Endometrium (tissue), 2 donors: ENCODE measurements around the gene DDX41.
"Not testable (repeated sequence)": the region's sequence is repeated elsewhere in the genome, so short reads cannot be mapped to it uniquely, and the experiment has no call there.

ENCODE experiments used
- FAIRE-seq: peaks from 2 replicates; lab custom pipeline; 2012; peaks lifted over from hg19 to GRCh38; lab: Jason Lieb, UNC
- donor health status: control.
- donor health status: control.

DDX41 gene

DNA sequence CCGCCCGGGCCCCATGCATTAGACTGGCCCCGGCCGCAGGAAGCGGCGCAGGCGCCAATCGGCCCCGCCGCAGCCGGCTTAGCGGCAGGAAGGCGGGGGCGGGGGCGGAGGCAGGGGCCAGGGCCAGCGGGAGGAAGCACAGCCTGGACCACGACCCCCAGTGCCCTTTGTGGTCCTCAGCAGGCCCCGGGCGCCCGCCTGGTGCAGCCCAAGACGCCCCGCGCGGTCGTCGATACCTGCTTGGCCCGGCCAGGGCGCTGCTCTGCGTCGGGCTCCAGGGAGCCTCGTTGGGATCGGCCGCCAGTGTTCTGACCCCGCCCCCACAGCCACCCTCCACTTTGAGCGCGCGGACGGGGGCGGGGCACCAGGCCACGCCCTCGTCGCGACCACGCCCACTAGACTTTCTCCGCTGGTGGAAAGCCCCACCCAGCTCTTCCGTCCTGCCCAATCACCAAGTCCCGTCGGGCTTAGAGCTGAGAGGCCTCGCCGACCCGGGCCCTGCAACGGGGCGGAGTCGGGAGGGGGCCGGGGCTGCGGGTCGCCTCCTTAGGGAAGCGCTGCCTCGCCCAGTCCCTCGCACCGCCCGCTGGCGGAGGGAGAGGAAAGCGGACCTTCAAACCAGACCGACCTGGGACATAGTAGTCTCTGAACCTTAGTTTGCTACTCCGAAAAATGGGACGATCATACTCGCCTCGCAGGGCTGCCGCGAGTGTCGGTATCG lies 19.3 kb downstream of the DDX41 start, which contains the start of gene PDLIM7:
TSS of gene PDLIM7 (minus strand) at position 313 of the 721 bp plus-strand sequence. CDS start 1,092 bp downstream, outside the sequence.
- peak; percentile 86 for FAIRE-seq

- no peak for FAIRE-seq
Observed at GRCh38 chr5:177496727-177497291, 20.0 kb downstream of the DDX41 start.

DNA sequence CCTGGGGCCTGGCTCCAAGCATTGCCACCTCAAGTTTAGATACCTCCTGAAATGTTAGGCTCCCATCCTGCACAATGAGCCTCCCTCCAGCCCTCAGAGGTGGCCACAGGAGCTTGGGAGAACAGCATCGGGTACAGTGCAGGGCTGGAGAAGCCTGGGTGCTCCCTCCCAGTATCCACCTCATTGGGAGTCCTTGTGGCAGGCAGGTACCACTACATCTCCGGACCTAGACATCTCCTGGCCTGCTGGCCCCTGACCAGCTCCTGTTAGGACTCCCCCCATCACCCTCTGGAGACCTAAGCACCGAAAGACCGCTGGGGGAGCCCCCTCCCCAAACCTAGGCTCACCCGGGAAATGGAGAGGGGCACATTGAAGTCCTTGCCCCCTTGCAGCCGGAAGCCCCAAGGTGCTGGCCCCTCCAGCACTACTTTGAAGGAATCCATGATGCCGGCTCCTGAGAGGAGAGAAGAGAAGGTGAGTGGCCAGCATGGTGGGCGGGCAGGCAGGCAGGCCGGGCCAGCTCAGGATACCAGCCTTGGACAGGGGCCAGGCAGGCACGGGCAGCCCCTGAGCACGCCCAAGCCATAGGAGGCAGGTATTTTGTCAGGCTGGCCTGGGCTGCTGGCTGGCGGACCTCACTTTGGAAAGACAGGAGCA lies 20.6 kb downstream of the DDX41 start:
- no peak for FAIRE-seq

DNA sequence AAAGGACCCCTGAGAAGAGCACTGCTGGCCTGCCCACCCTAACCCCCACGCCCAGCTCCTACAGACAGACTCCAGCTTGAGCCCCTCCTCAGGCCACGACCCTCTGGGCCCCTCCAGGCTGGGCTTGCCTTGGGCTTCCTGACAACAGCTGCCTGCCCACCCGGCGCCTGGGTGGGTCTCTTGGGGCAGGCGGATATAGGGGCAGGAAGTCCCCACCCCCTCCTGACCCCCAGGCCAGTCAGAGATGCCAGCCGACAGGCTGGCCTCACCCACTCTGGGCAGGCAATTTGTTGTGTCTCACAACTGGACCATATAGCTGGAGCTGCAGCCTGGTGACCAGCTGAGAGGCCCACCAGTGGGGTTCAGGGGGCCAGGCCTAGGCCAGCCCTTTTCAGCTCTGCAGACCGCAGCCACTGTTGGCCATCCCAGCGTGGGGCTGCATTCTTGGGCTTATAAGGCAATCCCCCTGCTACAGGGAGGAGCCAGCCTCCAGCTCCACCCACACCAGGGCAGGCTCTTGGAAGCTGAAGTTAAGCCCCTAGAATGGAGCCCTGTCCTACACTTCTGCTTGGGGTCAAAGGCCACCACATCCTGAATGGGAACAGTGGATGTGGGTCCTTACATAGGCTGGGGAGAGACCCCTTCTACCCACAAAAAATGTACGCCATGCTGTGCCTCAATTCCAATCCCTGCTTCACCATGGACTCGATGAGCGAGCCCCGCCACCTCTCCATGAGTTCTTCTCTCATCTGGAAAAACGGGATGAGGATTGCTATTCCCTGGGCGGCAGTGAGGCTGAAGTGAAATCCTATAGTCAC lies 21.3 kb downstream of the DDX41 start:
- FAIRE-seq = no peak

GRCh38 chr5:177494346-177495195 lies 22.2 kb downstream of the DDX41 start:
- no peak for FAIRE-seq

DNA sequence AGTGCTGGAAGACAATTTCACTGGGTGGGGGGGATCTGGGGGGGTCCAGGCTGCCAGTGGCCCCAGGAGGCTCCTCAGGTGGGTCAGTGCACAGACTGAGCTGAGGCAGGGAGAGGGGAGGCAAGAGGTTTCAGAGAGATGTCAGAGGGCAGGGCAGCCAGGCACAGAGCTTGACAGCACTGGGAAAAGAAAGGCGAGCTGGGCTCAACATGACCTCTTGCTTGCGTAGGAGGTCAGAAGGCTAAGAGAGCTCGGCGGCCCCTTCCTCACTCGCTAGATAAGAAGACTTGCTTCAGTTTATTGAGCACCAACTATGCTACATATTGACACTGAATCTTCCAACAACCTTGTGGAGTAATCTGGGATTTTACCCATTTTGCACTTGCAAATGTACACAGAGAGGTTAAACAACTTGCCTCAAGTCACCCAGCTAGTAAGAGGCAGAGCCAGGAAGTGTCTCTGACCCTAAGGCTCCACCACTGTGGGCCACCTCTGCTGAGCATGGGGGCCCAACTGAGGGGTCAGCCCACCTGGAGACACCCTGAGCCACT lies 22.9 kb downstream of the DDX41 start:
- FAIRE-seq = no peak

DNA sequence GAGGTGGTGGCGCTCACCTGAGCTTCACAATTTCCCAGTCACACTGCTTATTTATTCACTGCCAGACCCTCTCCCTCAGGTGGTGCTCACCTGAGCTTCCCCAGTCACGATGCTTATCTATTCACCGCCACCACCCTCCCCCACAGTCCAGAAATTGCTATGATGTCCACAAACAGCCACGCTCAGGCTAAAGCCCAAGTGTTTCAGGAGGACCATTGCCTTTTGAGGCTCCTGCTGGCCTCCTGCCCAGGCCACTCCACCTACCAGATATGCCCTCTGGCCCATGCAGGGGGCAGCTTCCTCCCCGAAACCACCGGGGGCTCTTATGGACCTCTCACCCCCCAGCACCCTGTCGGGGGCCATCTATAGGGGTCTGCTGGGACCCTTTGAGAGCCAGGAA lies 23.9 kb downstream of the DDX41 start:
- no peak for FAIRE-seq

DNA sequence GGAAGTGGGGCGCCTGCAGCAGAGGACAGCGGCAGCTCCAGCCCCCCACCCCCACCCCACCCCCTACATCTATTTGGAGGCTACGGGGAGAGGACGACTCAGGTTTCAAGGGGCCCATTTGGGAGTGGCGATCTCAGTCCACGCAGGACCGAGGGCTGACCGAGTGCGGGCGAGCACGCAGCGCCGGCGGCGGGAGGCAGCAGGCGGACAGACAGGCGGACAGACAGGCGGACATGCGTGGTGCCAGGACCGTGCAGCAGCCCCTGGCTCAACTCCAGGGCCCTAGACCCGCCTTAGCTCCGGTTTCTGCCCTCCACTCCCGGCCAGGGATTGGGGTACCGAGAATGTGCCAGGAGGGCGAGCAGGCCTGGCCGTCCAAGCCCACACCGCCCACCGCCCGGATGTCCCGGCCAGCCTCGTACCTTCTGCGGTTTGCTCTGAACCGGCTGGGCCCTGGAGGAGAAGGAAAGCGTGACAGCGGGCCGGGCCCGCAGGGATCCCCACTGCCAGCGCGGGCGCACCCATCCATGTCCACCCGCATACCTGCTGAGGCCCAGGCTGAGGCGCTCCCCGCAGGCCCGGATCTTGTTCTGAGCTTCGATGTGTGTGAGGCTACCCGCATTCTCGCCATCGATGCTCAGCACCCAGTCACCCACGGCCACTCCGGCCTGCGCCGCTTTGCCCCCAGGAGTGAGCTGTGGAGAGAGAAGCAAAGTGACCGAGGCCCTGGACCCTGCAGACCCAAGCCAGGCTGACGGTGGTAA lies 24.6 kb downstream of the DDX41 start:
- no peak for FAIRE-seq

- FAIRE-seq = no peak
Observed at GRCh38 chr5:177491429-177491945, 25.3 kb downstream of the DDX41 start.

- no peak for FAIRE-seq
Observed at GRCh38 chr5:177490992-177491391, 25.8 kb downstream of the DDX41 start.

GRCh38 chr5:177490311-177490991 lies 26.3 kb downstream of the DDX41 start:
- FAIRE-seq = no peak

GRCh38 chr5:177489119-177489716 lies 27.5 kb downstream of the DDX41 start:
- no peak for FAIRE-seq

DNA sequence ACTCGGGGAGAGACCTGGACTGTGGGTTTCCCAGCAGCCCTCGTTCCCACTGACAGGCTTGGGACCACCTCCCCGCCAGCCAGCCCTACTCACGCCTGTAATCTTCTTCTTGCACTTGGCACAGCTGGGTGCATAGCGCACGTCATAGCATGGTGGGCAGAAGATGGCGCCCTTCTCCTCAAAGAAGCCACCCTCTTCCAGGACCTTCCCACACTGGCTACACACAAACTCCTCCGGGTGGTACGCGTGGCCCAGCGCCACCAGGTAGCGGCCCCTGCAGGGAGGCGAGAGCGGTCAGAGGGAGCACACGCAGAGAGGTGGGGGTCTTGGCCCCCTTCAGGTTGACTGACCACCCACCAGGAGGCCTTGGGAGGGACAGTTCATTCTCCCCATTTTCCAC lies 28.8 kb downstream of the DDX41 start:
- FAIRE-seq = no peak

- no peak for FAIRE-seq
Observed at GRCh38 chr5:177487144-177487543, 29.6 kb downstream of the DDX41 start.

GRCh38 chr5:177486256-177486655 lies 30.5 kb downstream of the DDX41 start:
- no peak for FAIRE-seq

DNA sequence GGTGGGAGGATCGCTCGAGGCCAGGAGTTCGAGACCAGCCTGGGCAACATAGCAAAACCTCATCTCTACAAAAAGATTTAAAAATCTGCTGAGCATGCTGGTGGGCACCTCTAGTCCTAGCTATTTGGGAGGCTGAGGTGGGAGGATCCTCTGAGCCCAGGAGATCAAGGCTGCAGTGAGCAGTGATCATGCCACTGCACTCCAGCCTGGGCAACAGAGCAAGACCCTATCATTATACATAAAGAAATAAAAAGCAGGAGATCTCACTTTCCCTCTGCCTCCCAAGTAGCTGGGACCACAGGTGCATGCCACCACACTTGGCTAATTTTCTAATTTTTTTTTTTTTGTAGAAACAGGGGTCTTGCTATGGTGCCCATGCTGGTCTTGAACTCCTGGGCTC lies 31.0 kb downstream of the DDX41 start:
- FAIRE-seq = not testable (repeated sequence)

GRCh38 chr5:177484902-177485549 lies 31.7 kb downstream of the DDX41 start:
- no peak for FAIRE-seq

DNA sequence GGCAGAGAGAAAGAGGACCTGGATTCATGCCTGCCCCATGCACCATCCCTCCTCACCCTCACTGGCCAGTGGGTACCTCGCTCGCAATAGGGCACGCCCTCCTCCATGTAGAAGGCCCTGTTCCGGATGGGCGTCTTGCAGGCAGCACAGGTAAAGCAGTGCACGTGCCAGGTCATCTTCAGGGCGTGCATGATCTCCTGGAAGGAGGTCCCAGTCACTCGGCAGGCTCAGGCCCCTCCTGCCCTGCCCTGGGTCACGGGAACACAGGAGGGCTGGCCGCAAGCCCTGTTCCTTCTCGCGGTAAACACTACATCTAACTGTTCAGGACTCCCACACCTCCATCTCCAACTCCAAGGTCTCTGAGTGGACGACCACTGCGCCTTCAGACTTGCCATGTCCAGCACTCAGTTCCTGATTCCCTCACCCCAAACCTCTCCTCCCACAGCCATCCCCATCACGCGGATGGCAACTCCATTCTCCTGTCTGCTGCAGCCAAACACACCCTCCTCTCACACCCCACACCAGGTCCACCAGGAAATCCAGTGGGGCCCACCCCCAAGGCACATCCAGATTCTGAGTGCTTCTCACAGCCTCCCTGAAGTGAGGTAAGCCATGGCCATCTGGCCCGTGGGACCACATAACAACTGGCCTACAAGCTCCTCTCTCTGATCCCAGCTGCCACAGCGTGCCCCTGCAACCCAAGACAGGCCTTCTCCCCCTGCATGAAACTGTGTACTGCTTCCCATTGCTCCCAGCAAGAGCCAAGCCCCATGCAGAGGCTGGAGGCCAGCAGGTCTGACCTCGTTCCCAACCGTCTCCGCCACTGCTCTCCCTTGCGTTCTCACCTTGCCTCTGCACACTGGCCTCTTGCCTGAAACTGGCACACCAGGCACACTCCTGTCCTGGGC lies 32.5 kb downstream of the DDX41 start:
- no peak for FAIRE-seq
